CD14-positive monocyte (primary cell): Measurements from ENCODE around the gene PHLDA3. TPM values are rescaled to one million over a fixed set of nuclear protein-coding genes. Genes with fewer than 3 reads are reported as not detected.

ENCODE experiments used
- DNase-seq, 3 donors: peaks; one replicate each; pipeline ENCODE4 v3.0.0-alpha.2; 2011 to 2022
- H2AFZ ChIP-seq: 2 replicates; pipeline ENCODE4 v1.6.0; 2012; ENCODE audit warnings: mild to moderate bottlenecking, low read depth, low read length, inconsistent platforms; ENCODE audit not compliant: insufficient read depth, poor library complexity, severe bottlenecking
- H3K27ac ChIP-seq, 2 donors: 1 replicate in 1 of 2; 2 replicates in 1 of 2; pipeline ENCODE4 v1.5.1; 2012 to 2013; ENCODE audit warnings: low read length in 2 of 2, control low read depth in 1 of 2, inconsistent platforms in 1 of 2, low read depth in 1 of 2, mild to moderate bottlenecking in 1 of 2
- H3K27me3 ChIP-seq, 2 donors: one replicate each; pipeline versions ENCODE4 v1.6.0 to v1.6.1; 2011 to 2013; ENCODE audit warnings: low read length in 2 of 2; ENCODE audit not compliant: control insufficient read depth in 2 of 2, insufficient read depth in 2 of 2
- H3K36me3 ChIP-seq, 2 donors: replicated peaks in 1 of 2; 1 replicate in 1 of 2; 2 replicates in 1 of 2; pipeline versions ENCODE4 v1.5.1 to v1.6.1; 2012 to 2013; ENCODE audit warnings: low read length in 2 of 2, control low read depth in 1 of 2, inconsistent platforms in 1 of 2, mild to moderate bottlenecking in 1 of 2; ENCODE audit not compliant: insufficient read depth in 2 of 2, control insufficient read depth in 1 of 2
- H3K4me1 ChIP-seq, 2 donors: 1 replicate in 1 of 2; 2 replicates in 1 of 2; pipeline versions ENCODE4 v1.5.1 to v1.6.1; 2012 to 2013; ENCODE audit warnings: low read length in 2 of 2, control low read depth in 1 of 2, inconsistent platforms in 1 of 2, mild to moderate bottlenecking in 1 of 2, moderate library complexity in 1 of 2; ENCODE audit not compliant: insufficient read depth in 2 of 2, control insufficient read depth in 1 of 2
- H3K4me2 ChIP-seq: replicated peaks from 2 replicates; pipeline ENCODE3; 2012; ENCODE audit warnings: low read length, moderate library complexity, mild to moderate bottlenecking; ENCODE audit not compliant: poor library complexity, severe bottlenecking; ENCODE audit errors: extremely low read depth
- H3K4me3 ChIP-seq, 3 experiments: fragments of 200-600 bp in 1 of 3; sonication (generic) in 1 of 3; replicated peaks in 1 of 3; 1 replicate in 2 of 3; 2 replicates in 1 of 3; pipeline ENCODE4 v1.5.1; 2011 to 2013; ENCODE audit warnings: low read length in 3 of 3, mild to moderate bottlenecking in 3 of 3, control low read depth in 2 of 3, low read depth in 2 of 3, inconsistent platforms in 1 of 3, moderate library complexity in 1 of 3
- H3K79me2 ChIP-seq: 2 replicates; pipeline ENCODE4 v1.6.0; 2012; ENCODE audit warnings: mild to moderate bottlenecking, control low read depth, inconsistent platforms, low read length, moderate library complexity; ENCODE audit not compliant: insufficient read depth
- H3K9ac ChIP-seq: 2 replicates; pipeline ENCODE4 v1.6.0; 2017; ENCODE audit warnings: low read length, mild to moderate bottlenecking; ENCODE audit not compliant: insufficient read depth, poor library complexity, severe bottlenecking
- H3K9me3 ChIP-seq, 2 donors: replicated peaks in 1 of 2; 1 replicate in 1 of 2; 2 replicates in 1 of 2; pipeline versions ENCODE4 v1.5.1 to v1.6.1; 2012 to 2013; ENCODE audit warnings: low read length in 2 of 2, control low read depth in 1 of 2; ENCODE audit not compliant: control insufficient read depth in 1 of 2, insufficient read depth in 1 of 2
- H4K20me1 ChIP-seq: 2 replicates; pipeline ENCODE4 v1.6.0; 2012; ENCODE audit warnings: mild to moderate bottlenecking, low read length, control low read depth, moderate library complexity; ENCODE audit not compliant: insufficient read depth
- H3K27ac Mint-ChIP-seq, 7 donors: one replicate each; pipeline ENCODE4 v1.8.0; 2020; ENCODE audit warnings: mild to moderate bottlenecking in 7 of 7, mixed read lengths in 7 of 7, moderate library complexity in 6 of 7, inconsistent platforms in 2 of 7
- H3K27me3 Mint-ChIP-seq, 3 donors: one replicate each; pipeline ENCODE4 v1.8.0; 2021 to 2022; ENCODE audit warnings: low read depth in 3 of 3, mild to moderate bottlenecking in 3 of 3, mixed read lengths in 3 of 3, moderate library complexity in 3 of 3, inconsistent platforms in 1 of 3
- H3K36me3 Mint-ChIP-seq, 2 donors: one replicate each; pipeline ENCODE4 v1.8.0; 2020; ENCODE audit warnings: mixed read lengths in 2 of 2, inconsistent platforms in 1 of 2, mild to moderate bottlenecking in 1 of 2
- H3K4me1 Mint-ChIP-seq: one replicate; pipeline ENCODE4 v1.8.0; 2020; ENCODE audit warnings: mild to moderate bottlenecking, mixed read lengths
- H3K4me3 Mint-ChIP-seq, 2 donors: one replicate each; pipeline ENCODE4 v1.8.0; 2020; ENCODE audit warnings: mild to moderate bottlenecking in 2 of 2, mixed read lengths in 2 of 2, moderate library complexity in 1 of 2
- H3K9me3 Mint-ChIP-seq, 7 donors: one replicate each; pipeline ENCODE4 v1.8.0; 2020 to 2022; ENCODE audit warnings: mixed read lengths in 7 of 7, mild to moderate bottlenecking in 6 of 7, moderate library complexity in 6 of 7, inconsistent platforms in 2 of 7
- WGBS: methylation state at CpG from one replicate; pipeline ENCODE4 v1.1.5; 2013; ENCODE audit warnings: missing lambda C conversion rate; ENCODE audit not compliant: insufficient coverage; 5-methylcytosine and 5-hydroxymethylcytosine counted together
- intact Hi-C, 2 donors: fragments of 100-400 bp; cut with micrococcal nuclease; formaldehyde crosslinking; loops; one replicate each; pipeline versions ENCODE4 v1.15.0 to v1.15.1; 2023
- polyA plus RNA-seq, 3 donors: library from polyadenylated mRNA; depleted of rRNA in 1 of 3; unstranded in 2 of 3; stranded (reverse) in 1 of 3; fragments of 300-500 nt in 2 of 3; fragments of >200 nt in 1 of 3; fragmentation: Illumina TruSeq in 2 of 3; gene quantifications; 1 replicate in 2 of 3; 2 replicates in 1 of 3; pipeline ENCODE4 v1.2.3, GENCODE V29; 2012 to 2021
- TF ChIP-seq, protein P1 (sequence below): fragments of 200-600 bp; IDR thresholded peaks from one replicate; pipeline ENCODE4 v1.8.0; 2022; ENCODE audit warnings: antibody characterized with exemption, mild to moderate bottlenecking

The PHLDA3 gene
- polyA plus RNA-seq, 3 donors = 0.08 TPM; not detected in 2

- TF ChIP-seq, protein P1, sequence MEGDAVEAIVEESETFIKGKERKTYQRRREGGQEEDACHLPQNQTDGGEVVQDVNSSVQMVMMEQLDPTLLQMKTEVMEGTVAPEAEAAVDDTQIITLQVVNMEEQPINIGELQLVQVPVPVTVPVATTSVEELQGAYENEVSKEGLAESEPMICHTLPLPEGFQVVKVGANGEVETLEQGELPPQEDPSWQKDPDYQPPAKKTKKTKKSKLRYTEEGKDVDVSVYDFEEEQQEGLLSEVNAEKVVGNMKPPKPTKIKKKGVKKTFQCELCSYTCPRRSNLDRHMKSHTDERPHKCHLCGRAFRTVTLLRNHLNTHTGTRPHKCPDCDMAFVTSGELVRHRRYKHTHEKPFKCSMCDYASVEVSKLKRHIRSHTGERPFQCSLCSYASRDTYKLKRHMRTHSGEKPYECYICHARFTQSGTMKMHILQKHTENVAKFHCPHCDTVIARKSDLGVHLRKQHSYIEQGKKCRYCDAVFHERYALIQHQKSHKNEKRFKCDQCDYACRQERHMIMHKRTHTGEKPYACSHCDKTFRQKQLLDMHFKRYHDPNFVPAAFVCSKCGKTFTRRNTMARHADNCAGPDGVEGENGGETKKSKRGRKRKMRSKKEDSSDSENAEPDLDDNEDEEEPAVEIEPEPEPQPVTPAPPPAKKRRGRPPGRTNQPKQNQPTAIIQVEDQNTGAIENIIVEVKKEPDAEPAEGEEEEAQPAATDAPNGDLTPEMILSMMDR = no peak
- H3K36me3 Mint-ChIP-seq = no peaks in the 10 kb centered on the region
- no peaks in the 10 kb centered on the region for H4K20me1 ChIP-seq
- no peak overlapping the region for H3K27ac Mint-ChIP-seq
- H2AFZ ChIP-seq = no peak overlapping the region
- no peak overlapping the region for H3K4me3 ChIP-seq
- H3K9me3 ChIP-seq = no peaks in the 10 kb centered on the region
- H3K4me1 ChIP-seq = peaks cover 7 to 8% of the 10 kb centered on the region in 2 donors
- WGBS = 95% methylated on average over 5 of the region's 8 CpGs
- DNase-seq = no peak
- H3K4me1 Mint-ChIP-seq = peaks cover 11% of the 10 kb centered on the region
- H3K27ac ChIP-seq = no peak overlapping the region
- no peak overlapping the region for H3K9ac ChIP-seq
- no peaks in the 10 kb centered on the region for H3K27me3 ChIP-seq
- no peak overlapping the region for H3K4me2 ChIP-seq
- H3K27me3 Mint-ChIP-seq = peaks cover 2 to 8% (median 5%) of the 10 kb centered on the region in 3 donors
- H3K36me3 ChIP-seq = no peaks in the 10 kb centered on the region
- H3K9me3 Mint-ChIP-seq = no peaks in the 10 kb centered on the region
- intact Hi-C loops = no loop called here
- no peaks in the 10 kb centered on the region for H3K79me2 ChIP-seq
- no peak overlapping the region for H3K4me3 Mint-ChIP-seq
Measured at GRCh38 chr1:201460814-201461644, 8.0 kb downstream of the PHLDA3 start.

DNA sequence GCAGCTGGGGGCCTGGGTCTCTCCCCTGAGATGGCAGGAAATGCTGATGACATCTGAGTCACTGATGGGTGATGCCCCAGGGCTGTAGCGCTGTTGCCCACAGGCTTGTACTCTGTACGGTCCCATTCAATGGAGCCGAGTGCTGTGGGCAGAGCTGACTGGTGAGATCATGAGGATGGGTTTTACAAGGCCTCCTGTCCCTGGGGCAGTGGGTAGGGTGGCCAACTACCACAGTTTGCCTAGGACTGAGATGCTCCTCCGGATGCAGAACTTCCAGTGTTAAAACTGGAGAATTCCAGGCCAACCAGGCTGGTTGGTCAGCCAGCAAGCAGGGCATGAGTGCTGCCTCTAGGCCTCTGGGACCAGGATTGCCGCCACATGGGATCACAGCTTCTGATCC, 9.2 kb downstream of the PHLDA3 start:
- peaks cover 13% of the 10 kb centered on the region for H3K4me1 Mint-ChIP-seq
- Histone ChIP-seq H3K4me3 (no peak overlapping the region), H3K9ac (no peak overlapping the region), H3K27me3 (no peaks in the 10 kb centered on the region), H2AFZ (no peak overlapping the region), H3K4me2 (no peak overlapping the region), H3K79me2 (no peaks in the 10 kb centered on the region), H3K36me3 (no peaks in the 10 kb centered on the region), H4K20me1 (no peaks in the 10 kb centered on the region), H3K27ac (no peak overlapping the region), H3K4me1 (peaks cover 7 to 11% of the 10 kb centered on the region in 2 donors), H3K9me3 (no peaks in the 10 kb centered on the region)
- intact Hi-C loops = no loop called here
- WGBS = 83% methylated on average over 5 of the region's 5 CpGs
- DNase-seq = no peak
- H3K27me3 Mint-ChIP-seq = peaks cover 2 to 8% (median 5%) of the 10 kb centered on the region in 3 donors
- H3K27ac Mint-ChIP-seq = no peak overlapping the region
- TF ChIP-seq, protein P1 = no peak
- H3K9me3 Mint-ChIP-seq = no peaks in the 10 kb centered on the region
- no peak overlapping the region for H3K4me3 Mint-ChIP-seq
- no peaks in the 10 kb centered on the region for H3K36me3 Mint-ChIP-seq
